Effector memory CD8-positive, alpha-beta T cell (primary cell): ENCODE data around the gene LRP4.

ENCODE experiments used
- ATAC-seq: fragments of 150-1000 bp; cut with Tn5 transposase; replicated peaks from 2 replicates; pipeline ENCODE4 v1.10.0; 2021; ENCODE audit warnings: mild to moderate bottlenecking, moderate library complexity
- DNase-seq, 3 experiments: peaks; one replicate each; pipeline ENCODE4 v3.0.0; 2021
- H3K27ac Mint-ChIP-seq, 2 donors: one replicate each; pipeline ENCODE4 v1.8.0; 2022; ENCODE audit warnings: mild to moderate bottlenecking in 2 of 2, mixed read lengths in 2 of 2, moderate library complexity in 2 of 2
- H3K27me3 Mint-ChIP-seq, 2 donors: one replicate each; pipeline ENCODE4 v1.8.0; 2022; ENCODE audit warnings: mixed read lengths in 2 of 2
- H3K36me3 Mint-ChIP-seq: one replicate; pipeline ENCODE4 v1.8.0; 2022; ENCODE audit warnings: mild to moderate bottlenecking, moderate library complexity, mixed read lengths; ENCODE audit not compliant: insufficient read depth
- H3K4me1 Mint-ChIP-seq, 2 donors: one replicate each; pipeline ENCODE4 v1.8.0; 2022; ENCODE audit warnings: low read depth in 2 of 2, mixed read lengths in 2 of 2
- H3K4me3 Mint-ChIP-seq, 2 donors: one replicate each; pipeline ENCODE4 v1.8.0; 2022; ENCODE audit warnings: mild to moderate bottlenecking in 2 of 2, mixed read lengths in 2 of 2, moderate library complexity in 2 of 2
- H3K9me3 Mint-ChIP-seq, 2 donors: one replicate each; pipeline ENCODE4 v1.8.0; 2022; ENCODE audit warnings: mixed read lengths in 2 of 2

The LRP4 gene

DNA sequence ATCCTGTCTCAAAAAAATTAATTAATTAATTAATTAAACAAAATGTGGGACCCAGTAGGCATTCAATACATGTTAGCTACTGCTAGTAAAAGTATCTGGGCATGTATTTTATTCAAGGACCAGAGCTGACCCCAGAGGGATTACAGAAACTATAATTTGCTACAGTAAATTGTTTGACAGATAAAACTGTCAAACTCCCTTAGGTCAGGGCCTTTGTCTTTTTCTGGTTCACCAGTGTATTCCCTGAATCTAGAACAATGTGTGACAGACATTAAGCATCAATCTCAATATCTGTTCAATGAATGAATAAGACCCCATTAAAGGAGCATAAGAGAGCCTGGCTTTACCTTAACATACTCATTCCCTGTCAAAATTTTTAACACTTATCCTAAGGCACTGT, 78.2 kb downstream of the LRP4 start:
- ATAC-seq (no peak), DNase-seq (no peak)
- Mint-ChIP-seq H3K36me3 (peaks cover 13% of the 10 kb centered on the region), H3K9me3 (no peaks in the 10 kb centered on the region), H3K4me3 (no peak overlapping the region), H3K27me3 (no peaks in the 10 kb centered on the region), H3K4me1 (peaks cover 32 to 54% of the 10 kb centered on the region in 2 donors), H3K27ac (no peak overlapping the region)

- Mint-ChIP-seq H3K9me3 (no peaks in the 10 kb centered on the region), H3K4me3 (no peak overlapping the region), H3K4me1 (peaks cover 24 to 41% of the 10 kb centered on the region in 2 donors), H3K27ac (no peak overlapping the region), H3K36me3 (peaks cover 11% of the 10 kb centered on the region), H3K27me3 (no peaks in the 10 kb centered on the region)
- DNase-seq (no peak), ATAC-seq (no peak)
Observed at GRCh38 chr11:46838501-46838900, 79.8 kb downstream of the LRP4 start.

GRCh38 chr11:46837860-46838259, 80.5 kb downstream of the LRP4 start:
- DNase-seq (no peak), ATAC-seq (no peak)
- peaks cover 11% of the 10 kb centered on the region for H3K36me3 Mint-ChIP-seq
- H3K4me1 Mint-ChIP-seq: peaks cover 20 to 38% of the 10 kb centered on the region in 2 donors
- no peaks in the 10 kb centered on the region for H3K9me3 Mint-ChIP-seq
- no peaks in the 10 kb centered on the region for H3K27me3 Mint-ChIP-seq
- H3K27ac Mint-ChIP-seq: no peak overlapping the region
- no peak overlapping the region for H3K4me3 Mint-ChIP-seq

DNA sequence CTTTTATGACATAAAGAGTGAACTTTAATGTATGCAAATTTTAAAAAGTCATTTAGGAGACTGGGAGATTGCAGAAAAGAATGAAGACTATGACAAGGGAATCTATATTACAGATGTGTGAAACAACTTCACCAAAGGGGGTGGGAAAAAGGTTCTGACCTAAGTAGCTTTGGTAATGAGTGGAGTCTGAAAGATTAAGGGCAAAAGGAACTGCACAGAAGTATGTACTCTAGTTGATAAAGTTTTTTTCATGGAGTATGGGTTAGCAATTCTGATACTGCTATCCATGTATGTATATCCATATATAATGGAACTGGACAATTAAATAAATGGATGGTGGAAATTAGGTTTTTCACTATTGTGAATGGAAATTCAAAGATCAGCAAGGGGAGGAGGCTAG, 81.5 kb downstream of the LRP4 start:
- H3K27ac Mint-ChIP-seq: no peak overlapping the region
- no peaks in the 10 kb centered on the region for H3K27me3 Mint-ChIP-seq
- H3K9me3 Mint-ChIP-seq: no peaks in the 10 kb centered on the region

DNA sequence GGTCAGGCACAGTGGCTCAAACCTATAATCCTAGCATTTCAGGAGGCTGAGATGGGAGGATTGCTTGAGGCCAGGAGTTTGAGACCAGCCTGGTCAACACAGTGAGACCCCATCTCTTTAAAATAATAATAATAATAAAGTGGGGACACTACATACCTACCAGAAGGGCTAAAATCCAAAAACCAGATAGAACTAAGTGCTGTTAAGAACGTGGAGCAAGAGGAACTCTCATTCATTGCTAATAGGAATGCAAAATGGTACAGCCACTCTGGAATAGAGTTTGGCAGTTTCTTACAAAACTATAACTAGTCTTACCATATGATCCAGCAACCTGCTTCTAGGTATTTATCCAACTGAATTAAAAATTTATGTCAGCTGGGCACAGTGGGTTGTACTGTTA, 81.9 kb downstream of the LRP4 start:
- Mint-ChIP-seq H3K27ac (no peak overlapping the region), H3K36me3 (peaks cover 9% of the 10 kb centered on the region), H3K9me3 (no peaks in the 10 kb centered on the region), H3K27me3 (no peaks in the 10 kb centered on the region), H3K4me3 (no peak overlapping the region), H3K4me1 (peaks cover 19 to 37% of the 10 kb centered on the region in 2 donors)
- no peak for DNase-seq
- no peak for ATAC-seq

More for the DNA sequence above, 81.5 kb downstream of the LRP4 start:
- Mint-ChIP-seq H3K36me3 (peaks cover 11% of the 10 kb centered on the region), H3K4me1 (peaks cover 19 to 36% of the 10 kb centered on the region in 2 donors), H3K4me3 (no peak overlapping the region)
- DNase-seq (no peak), ATAC-seq (no peak)

DNA sequence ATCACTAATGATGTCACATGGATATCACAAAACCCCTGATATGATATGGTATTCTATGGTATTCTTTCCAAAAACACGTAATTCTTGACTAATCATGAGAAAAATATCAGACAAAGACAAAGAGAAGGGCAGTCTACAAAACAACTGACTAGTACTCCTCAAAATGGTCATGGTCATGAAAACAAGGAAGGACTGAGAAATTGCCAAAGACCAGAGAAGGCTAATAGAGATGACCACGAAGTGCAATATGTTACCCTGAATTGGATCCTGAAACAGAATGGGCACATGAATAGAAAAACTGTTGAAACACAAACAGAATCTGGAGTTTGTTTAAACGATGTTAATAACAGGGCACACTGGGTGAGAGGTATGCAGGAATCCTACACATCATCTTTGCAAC, 82.5 kb downstream of the LRP4 start:
- ATAC-seq (no peak), DNase-seq (no peak)
- peaks cover 5% of the 10 kb centered on the region for H3K36me3 Mint-ChIP-seq
- H3K9me3 Mint-ChIP-seq: no peaks in the 10 kb centered on the region
- peaks cover 20 to 41% of the 10 kb centered on the region in 2 donors for H3K4me1 Mint-ChIP-seq
- H3K27me3 Mint-ChIP-seq: no peaks in the 10 kb centered on the region
- H3K4me3 Mint-ChIP-seq: no peak overlapping the region
- H3K27ac Mint-ChIP-seq: no peak overlapping the region

DNA sequence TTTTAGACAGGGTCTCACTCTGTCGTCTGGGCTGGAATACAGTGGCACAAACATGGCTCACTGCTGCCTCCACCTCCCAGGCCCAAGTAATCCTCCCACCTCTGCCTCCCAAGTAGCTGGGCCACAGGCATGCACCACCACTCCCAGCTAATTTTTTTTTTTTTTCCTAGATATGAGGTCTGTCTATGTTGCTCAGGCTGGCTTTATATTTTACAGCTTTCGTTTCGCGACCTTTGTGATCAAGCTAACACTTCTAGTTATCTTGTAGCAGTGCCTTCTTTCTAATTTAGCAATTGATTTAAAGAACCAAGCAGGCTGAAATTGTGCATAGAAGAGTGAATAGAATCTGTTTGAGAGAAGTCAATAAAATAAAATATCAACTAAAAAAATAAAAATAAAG, 83.5 kb downstream of the LRP4 start:
- no peaks in the 10 kb centered on the region for H3K27me3 Mint-ChIP-seq
- no peaks in the 10 kb centered on the region for H3K9me3 Mint-ChIP-seq
- H3K4me1 Mint-ChIP-seq: peaks cover 24 to 43% of the 10 kb centered on the region in 2 donors
- no peak overlapping the region for H3K4me3 Mint-ChIP-seq
- peak overlapping the region in 1 of 2 donors; percentile 57 for H3K27ac Mint-ChIP-seq
- ATAC-seq: no peak
- DNase-seq: no peak
- peaks cover 5% of the 10 kb centered on the region for H3K36me3 Mint-ChIP-seq

DNA sequence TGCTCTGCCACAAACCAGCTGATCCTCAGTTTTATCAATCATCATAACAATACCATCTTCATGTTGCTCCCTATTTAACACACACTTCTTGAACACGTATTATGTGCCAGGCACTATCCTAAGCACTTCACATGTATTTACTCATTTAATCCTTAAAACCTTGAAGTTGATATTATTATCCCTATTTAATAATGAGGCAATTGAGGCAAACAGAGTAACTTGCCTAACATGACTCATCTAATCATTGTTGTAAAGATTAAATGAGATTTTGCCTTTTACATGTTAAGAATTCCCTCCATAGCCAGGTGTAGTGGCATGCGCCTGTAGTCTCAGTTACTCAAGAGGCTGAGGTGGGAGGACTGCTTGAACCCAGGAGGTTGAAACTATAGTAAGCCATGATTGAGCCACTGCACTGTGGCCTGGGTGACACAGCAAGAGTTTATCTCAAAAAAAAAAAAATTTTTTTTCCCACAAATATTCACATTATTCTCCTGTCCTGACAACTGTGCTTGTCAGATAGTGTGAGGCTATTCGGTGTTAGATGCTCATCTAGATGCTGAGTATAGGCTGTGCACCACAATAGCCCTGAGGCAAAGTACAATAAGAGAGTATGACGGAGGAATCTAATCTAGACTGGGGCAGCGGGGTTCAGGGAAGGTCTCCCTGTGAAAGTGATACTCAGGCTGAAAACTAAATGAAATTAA, 85.7 kb downstream of the LRP4 start:
- ATAC-seq (no peak), DNase-seq (no peak)
- Mint-ChIP-seq H3K4me1 (peaks cover 22 to 39% of the 10 kb centered on the region in 2 donors), H3K9me3 (no peaks in the 10 kb centered on the region), H3K4me3 (no peak overlapping the region), H3K27ac (peak overlapping the region in 1 of 2 donors; percentile 74), H3K27me3 (no peaks in the 10 kb centered on the region), H3K36me3 (no peaks in the 10 kb centered on the region)

- ATAC-seq (no peak), DNase-seq (no peak)
- H3K36me3 Mint-ChIP-seq: peaks cover 4% of the 10 kb centered on the region
- peak overlapping the region in 1 of 2 donors; percentile 77 for H3K4me3 Mint-ChIP-seq
- H3K27me3 Mint-ChIP-seq: no peaks in the 10 kb centered on the region
- peak overlapping the region in 1 of 2 donors; percentile 4 for H3K27ac Mint-ChIP-seq
- no peaks in the 10 kb centered on the region for H3K9me3 Mint-ChIP-seq
- peaks cover 30 to 48% of the 10 kb centered on the region in 2 donors for H3K4me1 Mint-ChIP-seq
Observed at GRCh38 chr11:46827995-46828394, 90.4 kb downstream of the LRP4 start.

DNA sequence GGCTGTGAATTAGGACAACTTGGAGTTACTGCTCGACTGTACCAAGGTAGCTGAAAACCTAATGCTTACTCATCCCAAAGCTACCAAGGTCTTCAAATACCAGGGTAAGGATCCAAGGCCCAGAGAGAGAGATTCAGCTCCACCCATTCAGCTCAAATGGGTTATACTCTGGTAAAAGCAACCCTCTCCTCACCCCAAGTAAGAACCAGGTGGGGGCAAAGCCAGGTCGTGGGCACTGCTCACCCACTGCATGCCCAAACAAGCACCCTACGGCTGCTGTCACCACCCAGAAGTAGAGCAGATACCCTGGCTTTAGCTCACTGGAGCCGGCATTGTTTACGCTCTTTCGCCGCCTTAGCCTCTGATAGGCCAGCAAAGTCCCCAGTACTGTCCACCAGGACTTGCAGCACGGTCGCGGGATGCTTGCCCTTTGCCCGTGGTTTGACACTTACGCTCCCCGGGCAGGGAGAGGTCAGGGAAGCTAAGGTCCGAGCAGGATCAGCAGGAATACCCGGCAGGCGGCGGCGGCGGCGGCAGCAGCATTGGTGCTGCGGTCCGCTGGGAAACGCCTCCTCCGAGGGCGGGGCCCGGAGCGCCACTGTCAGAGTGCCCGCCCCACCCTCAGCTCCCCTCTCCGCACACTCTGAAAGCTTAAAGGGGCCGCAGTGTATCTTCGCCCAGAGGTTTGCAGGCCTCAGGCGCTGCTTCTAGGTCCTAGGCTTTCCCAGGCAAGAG, 91.9 kb downstream of the LRP4 start:
- Mint-ChIP-seq H3K9me3 (no peaks in the 10 kb centered on the region), H3K27ac (peak overlapping the region; percentile 10 to 44)
- peak; percentile 62 to 66 (median 64) for DNase-seq

DNA sequence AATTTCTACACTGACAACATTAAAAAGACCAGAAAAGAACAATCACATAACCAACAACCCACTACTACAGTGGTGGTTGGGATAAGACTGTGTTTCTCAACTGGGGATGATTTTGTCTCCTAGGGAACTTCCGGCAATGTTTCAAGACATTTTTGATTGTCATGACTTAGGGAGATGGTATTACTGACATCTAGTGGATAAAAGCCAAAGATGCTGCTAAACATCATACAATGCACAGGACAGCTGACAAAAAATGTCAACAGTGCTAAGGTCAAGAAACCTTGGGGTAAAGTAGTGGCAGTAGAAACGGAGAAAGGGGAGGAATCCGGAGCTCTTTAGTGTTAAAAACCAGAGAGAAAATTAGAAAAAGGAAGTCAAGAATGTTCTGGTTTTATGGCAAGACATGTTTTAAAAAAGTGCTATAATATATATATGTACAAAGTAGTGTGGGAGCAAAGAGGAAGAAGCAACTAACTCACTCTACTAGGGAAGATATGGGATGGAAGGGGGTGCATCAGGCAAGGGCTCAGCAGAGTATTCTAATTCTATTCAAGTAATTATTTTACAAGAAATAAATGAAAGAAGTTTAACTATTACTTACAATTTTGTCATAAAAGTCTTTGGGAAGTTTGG, 109.4 kb downstream of the LRP4 start:
- peak overlapping the region in 1 of 2 donors; percentile 26 for H3K27ac Mint-ChIP-seq
- H3K4me3 Mint-ChIP-seq: no peak overlapping the region
- H3K4me1 Mint-ChIP-seq: peaks cover 0 to 4% of the 10 kb centered on the region in 2 donors
- ATAC-seq (no peak), DNase-seq (no peak)
- no peaks in the 10 kb centered on the region for H3K27me3 Mint-ChIP-seq
- H3K9me3 Mint-ChIP-seq: no peaks in the 10 kb centered on the region
- peaks cover 47% of the 10 kb centered on the region for H3K36me3 Mint-ChIP-seq

More for the DNA sequence above, 91.9 kb downstream of the LRP4 start:
- Mint-ChIP-seq H3K36me3 (peaks cover 7% of the 10 kb centered on the region), H3K4me1 (peaks cover 26 to 42% of the 10 kb centered on the region in 2 donors), H3K27me3 (no peaks in the 10 kb centered on the region), H3K4me3 (peak overlapping the region; percentile 77 to 85)
- peak; percentile 100 for ATAC-seq
